Fibroblast of lung (primary cell): ENCODE data around the gene ANO6. TPM values are rescaled to one million over a fixed set of nuclear protein-coding genes. Genes with fewer than 3 reads are reported as not detected.

Source experiments
- DNase-seq, 2 donors: peaks; one replicate each; pipeline versions ENCODE4 v3.0.0 to v3.0.0-alpha.2; 2010; ENCODE audit warnings: low read depth in 2 of 2
- H2AFZ ChIP-seq: 2 replicates; pipeline ENCODE4 v1.5.1; 2012; ENCODE audit warnings: low read length, control low read depth, inconsistent platforms
- H3K27ac ChIP-seq: 2 replicates; pipeline ENCODE4 v1.5.1; 2011; ENCODE audit warnings: low read length, control low read depth; ENCODE audit not compliant: insufficient read depth
- H3K27me3 ChIP-seq: 2 replicates; pipeline ENCODE4 v1.5.1; 2011; ENCODE audit warnings: mild to moderate bottlenecking, low read length; ENCODE audit not compliant: control insufficient read depth, insufficient read depth
- H3K36me3 ChIP-seq: 2 replicates; pipeline ENCODE4 v1.5.1; 2011; ENCODE audit warnings: low read length; ENCODE audit not compliant: control insufficient read depth, insufficient read depth
- H3K4me1 ChIP-seq: 2 replicates; pipeline ENCODE4 v1.5.1; 2011; ENCODE audit warnings: low read length; ENCODE audit not compliant: control insufficient read depth, insufficient read depth; ENCODE audit errors: extremely low read depth
- H3K4me2 ChIP-seq: 2 replicates; pipeline ENCODE4 v1.5.1; 2011; ENCODE audit warnings: low read length, control low read depth; ENCODE audit not compliant: insufficient read depth; ENCODE audit errors: extremely low read depth
- H3K4me3 ChIP-seq, 4 experiments: fragments of 200-600 bp in 1 of 4; sonication (generic) in 1 of 4; replicated peaks in 1 of 4; 2 replicates each; pipeline ENCODE4 v1.5.1; 2011 to 2016; ENCODE audit warnings: low read length in 4 of 4, low read depth in 3 of 4, mild to moderate bottlenecking in 3 of 4, control low read depth in 2 of 4, inconsistent platforms in 1 of 4, mixed read lengths in 1 of 4; ENCODE audit not compliant: insufficient read depth in 1 of 4; ENCODE audit errors: control extremely low read depth in 1 of 4
- H3K79me2 ChIP-seq: 2 replicates; pipeline ENCODE4 v1.5.1; 2012; ENCODE audit warnings: mild to moderate bottlenecking, low read length, inconsistent platforms; ENCODE audit not compliant: control insufficient read depth, insufficient read depth
- H3K9ac ChIP-seq: 2 replicates; pipeline ENCODE4 v1.5.1; 2011; ENCODE audit warnings: mild to moderate bottlenecking, low read length, control low read depth; ENCODE audit not compliant: insufficient read depth
- H3K9me3 ChIP-seq: 2 replicates; pipeline ENCODE4 v1.5.1; 2012; ENCODE audit warnings: low read depth, low read length; ENCODE audit not compliant: control insufficient read depth, insufficient read depth
- H4K20me1 ChIP-seq: 2 replicates; pipeline ENCODE4 v1.5.1; 2011; ENCODE audit warnings: low read length; ENCODE audit not compliant: control insufficient read depth, insufficient read depth; ENCODE audit errors: extremely low read depth
- EZH2 ChIP-seq: IDR thresholded peaks from 2 replicates; pipeline ENCODE4 v1.5.1; 2012; ENCODE audit warnings: low read length, control low read depth, mild to moderate bottlenecking; ENCODE audit errors: missing control alignments
- polyA plus RNA-seq, 2 donors: library from polyadenylated mRNA; depleted of rRNA in 1 of 2; stranded (reverse) in 1 of 2; unstranded in 1 of 2; fragments of >200 nt; gene quantifications; 2 replicates each; pipeline ENCODE4 v1.2.1, GENCODE V29; 2011 to 2012; ENCODE audit warnings: missing spikeins in 1 of 2
- total RNA-seq: library from RNA; depleted of rRNA; stranded (reverse); fragments of >200 nt; gene quantifications from 2 replicates; pipeline ENCODE4 v1.2.1, GENCODE V29; 2014
- TF ChIP-seq, protein P1 (sequence below), 2 donors: IDR thresholded peaks in 1 of 2; conservative IDR thresholded peaks in 1 of 2; 1 replicate in 1 of 2; 2 replicates in 1 of 2; pipeline ENCODE4 v1.5.1; 2011 to 2012; ENCODE audit warnings: low read length in 2 of 2, control low read depth in 1 of 2, inconsistent platforms in 1 of 2, low read depth in 1 of 2, mild to moderate bottlenecking in 1 of 2

ANO6 gene
- total and polyA plus RNA-seq, 2 donors (not counting 1 experiment from before 2014, with no cell fraction given), result 59.1 to 69.1 TPM

DNA sequence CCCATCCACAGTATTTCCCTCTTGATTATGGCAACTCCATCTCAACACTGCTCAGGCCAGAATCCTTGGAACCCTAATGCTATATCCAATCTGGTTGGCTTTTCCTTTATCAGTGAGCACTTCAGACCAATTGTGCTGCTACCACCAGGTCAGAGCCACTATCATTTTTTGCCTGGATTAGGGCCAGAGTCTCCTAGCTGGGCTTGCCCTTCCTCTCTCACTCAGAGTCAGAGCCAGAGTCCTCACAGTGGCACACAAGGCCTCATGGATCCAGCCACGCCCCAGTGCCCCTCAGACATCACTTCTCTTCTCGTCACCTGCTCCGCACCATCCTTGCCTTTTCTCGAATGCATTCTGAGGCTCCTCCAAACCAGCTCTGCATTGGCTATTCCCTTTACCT, 211.1 kb downstream of the ANO6 start:
- TF ChIP-seq, protein P1, sequence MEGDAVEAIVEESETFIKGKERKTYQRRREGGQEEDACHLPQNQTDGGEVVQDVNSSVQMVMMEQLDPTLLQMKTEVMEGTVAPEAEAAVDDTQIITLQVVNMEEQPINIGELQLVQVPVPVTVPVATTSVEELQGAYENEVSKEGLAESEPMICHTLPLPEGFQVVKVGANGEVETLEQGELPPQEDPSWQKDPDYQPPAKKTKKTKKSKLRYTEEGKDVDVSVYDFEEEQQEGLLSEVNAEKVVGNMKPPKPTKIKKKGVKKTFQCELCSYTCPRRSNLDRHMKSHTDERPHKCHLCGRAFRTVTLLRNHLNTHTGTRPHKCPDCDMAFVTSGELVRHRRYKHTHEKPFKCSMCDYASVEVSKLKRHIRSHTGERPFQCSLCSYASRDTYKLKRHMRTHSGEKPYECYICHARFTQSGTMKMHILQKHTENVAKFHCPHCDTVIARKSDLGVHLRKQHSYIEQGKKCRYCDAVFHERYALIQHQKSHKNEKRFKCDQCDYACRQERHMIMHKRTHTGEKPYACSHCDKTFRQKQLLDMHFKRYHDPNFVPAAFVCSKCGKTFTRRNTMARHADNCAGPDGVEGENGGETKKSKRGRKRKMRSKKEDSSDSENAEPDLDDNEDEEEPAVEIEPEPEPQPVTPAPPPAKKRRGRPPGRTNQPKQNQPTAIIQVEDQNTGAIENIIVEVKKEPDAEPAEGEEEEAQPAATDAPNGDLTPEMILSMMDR (conservative IDR thresholded peaks at IDR 0.05 in 1 of 2, IDR thresholded peaks at IDR 0.05 in 1 of 2; ENCODE audit: low read depth in 1 of 2, low read length in 2 of 2), result no peak
- TF ChIP-seq EZH2, result no peak
- H3K9me3 ChIP-seq, result no peaks in the 10 kb centered on the region

DNA sequence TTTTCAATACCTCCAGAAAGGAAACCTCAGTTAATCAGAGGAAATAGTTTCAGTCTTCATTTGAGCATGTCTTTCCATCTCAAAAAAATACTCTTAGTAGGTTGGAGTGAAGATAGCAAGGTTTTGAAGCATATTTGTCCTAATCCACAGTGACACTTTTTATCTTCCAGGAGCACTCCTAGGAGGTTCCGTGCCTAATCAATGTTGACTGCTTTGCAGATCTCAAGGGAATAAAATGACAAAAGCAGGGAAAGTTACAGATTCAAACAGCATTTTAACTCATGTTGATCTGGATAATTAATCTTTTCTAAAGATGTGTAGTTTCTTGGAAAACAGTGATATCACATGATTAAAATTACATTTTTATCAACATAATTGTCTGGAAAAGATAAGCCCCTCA, 213.9 kb downstream of the ANO6 start:
- Histone ChIP-seq H3K4me3 (no peak overlapping the region), H3K27ac (no peak overlapping the region), H3K9me3 (no peaks in the 10 kb centered on the region), H3K79me2 (no peaks in the 10 kb centered on the region), H3K27me3 (no peaks in the 10 kb centered on the region), H3K36me3 (no peaks in the 10 kb centered on the region), H3K9ac (no peak overlapping the region), H3K4me1 (no peaks in the 10 kb centered on the region), H4K20me1 (no peaks in the 10 kb centered on the region), H3K4me2 (no peak overlapping the region), H2AFZ (no peak overlapping the region)
- DNase-seq, result no peak
- no peak for TF ChIP-seq EZH2
- TF ChIP-seq, protein P1 (conservative IDR thresholded peaks at IDR 0.05 in 1 of 2, IDR thresholded peaks at IDR 0.05 in 1 of 2; ENCODE audit: low read depth in 1 of 2, low read length in 2 of 2), result no peak

More for the DNA sequence above, 211.1 kb downstream of the ANO6 start:
- H3K36me3 ChIP-seq, result no peaks in the 10 kb centered on the region
- no peak overlapping the region for H3K4me3 ChIP-seq
- H3K27ac ChIP-seq, result no peak overlapping the region
- H3K27me3 ChIP-seq, result no peaks in the 10 kb centered on the region
- no peak overlapping the region for H3K4me2 ChIP-seq
- H4K20me1 ChIP-seq, result no peaks in the 10 kb centered on the region
- DNase-seq, result no peak
- no peak overlapping the region for H2AFZ ChIP-seq
- no peak overlapping the region for H3K9ac ChIP-seq
- no peaks in the 10 kb centered on the region for H3K4me1 ChIP-seq
- no peaks in the 10 kb centered on the region for H3K79me2 ChIP-seq

DNA sequence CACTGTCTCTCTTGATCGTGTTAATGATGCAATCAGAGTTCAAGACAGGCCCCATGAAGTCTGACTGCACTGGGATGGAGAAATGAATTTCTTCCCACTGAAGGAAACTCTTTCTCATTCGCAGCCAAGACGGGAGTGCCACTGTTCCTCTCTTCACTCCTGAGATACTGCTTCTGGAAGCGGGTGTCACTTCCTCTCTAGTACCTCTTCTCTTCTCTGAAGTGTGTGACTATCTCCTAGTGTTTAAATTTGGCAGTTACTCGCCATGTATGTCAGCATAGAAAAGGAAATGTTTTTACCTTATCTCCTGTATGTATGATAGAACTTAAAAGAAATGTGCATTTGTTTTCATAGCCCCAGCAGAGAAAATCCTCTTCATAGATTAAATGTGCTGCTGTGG, 215.2 kb downstream of the ANO6 start:
- no peaks in the 10 kb centered on the region for H4K20me1 ChIP-seq
- no peaks in the 10 kb centered on the region for H3K9me3 ChIP-seq
- H3K4me2 ChIP-seq, result no peak overlapping the region
- no peak for DNase-seq
- no peaks in the 10 kb centered on the region for H3K4me1 ChIP-seq
- TF ChIP-seq, protein P1 (conservative IDR thresholded peaks at IDR 0.05 in 1 of 2, IDR thresholded peaks at IDR 0.05 in 1 of 2; ENCODE audit: low read depth in 1 of 2, low read length in 2 of 2), result no peak
- no peak for TF ChIP-seq EZH2
- H3K27me3 ChIP-seq, result no peaks in the 10 kb centered on the region
- H3K36me3 ChIP-seq, result no peaks in the 10 kb centered on the region
- no peak overlapping the region for H2AFZ ChIP-seq
- H3K4me3 ChIP-seq, result no peak overlapping the region
- no peak overlapping the region for H3K27ac ChIP-seq
- H3K79me2 ChIP-seq, result no peaks in the 10 kb centered on the region
- no peak overlapping the region for H3K9ac ChIP-seq
